IMR-90 (cell line): Measurements from ENCODE around the gene KATNBL1. TPM values are rescaled to one million over a fixed set of nuclear protein-coding genes. Genes with fewer than 3 reads are reported as not detected.

Experiments used
- ATAC-seq: fragments of 200-7000 bp; cut with Tn5 transposase; 2 replicates; pipeline ENCODE4 v1.9.1; 2020; ENCODE audit warnings: low read depth, mild to moderate bottlenecking, moderate library complexity
- BruUV-seq: library from RNA; stranded (reverse); fragments of 400-500 nt; replicated peaks from 2 replicates; lab custom pipeline; 2021; lab: Mats Ljungman, UMichigan
- CTCF ChIA-PET: fragments of 300-600 bp; formaldehyde crosslinking; extraction: SDS; loops from one replicate; lab custom pipeline; 2021; ENCODE audit warnings: antibody characterized with exemption; lab: Yijun Ruan, JAX
- POLR2A ChIA-PET: fragments of 300-600 bp; sonication (Branson Sonifier 250); formaldehyde crosslinking; loops from one replicate; lab custom pipeline; 2022; ENCODE audit warnings: antibody characterized with exemption; ENCODE audit not compliant: unreplicated experiment; lab: Charles Lee
- DNase-seq: peaks from one replicate; pipeline ENCODE4 v3.0.0; 2013
- H2AFZ ChIP-seq: replicated peaks from 2 replicates; pipeline ENCODE3; 2013; ENCODE audit warnings: low read length, mild to moderate bottlenecking; ENCODE audit not compliant: poor library complexity
- H2AK5ac ChIP-seq: 2 replicates; pipeline ENCODE4 v1.6.1; 2013; ENCODE audit warnings: low read depth, low read length, inconsistent platforms
- H2AK9ac ChIP-seq: replicated peaks from 2 replicates; pipeline ENCODE3; 2013; ENCODE audit warnings: mild to moderate bottlenecking, low read depth, low read length, moderate library complexity; ENCODE audit not compliant: poor library complexity
- H2BK120ac ChIP-seq: 2 replicates; pipeline ENCODE4 v1.6.1; 2013; ENCODE audit warnings: low read depth, low read length, inconsistent platforms
- H2BK15ac ChIP-seq: 3 replicates; pipeline ENCODE4 v1.6.1; 2013; ENCODE audit warnings: low read depth, low read length, inconsistent platforms
- H2BK20ac ChIP-seq: 2 replicates; pipeline ENCODE4 v1.6.1; 2013; ENCODE audit warnings: low read depth, mild to moderate bottlenecking, inconsistent platforms, low read length, moderate library complexity
- H2BK5ac ChIP-seq: 2 replicates; pipeline ENCODE4 v1.6.1; 2013; ENCODE audit warnings: mild to moderate bottlenecking, low read depth, low read length, inconsistent platforms; ENCODE audit not compliant: poor library complexity, severe bottlenecking
- H3K14ac ChIP-seq: replicated peaks from 2 replicates; pipeline ENCODE4 v1.6.1; 2013; ENCODE audit warnings: low read depth, low read length, inconsistent platforms
- H3K18ac ChIP-seq: 2 replicates; pipeline ENCODE4 v1.6.1; 2013; ENCODE audit warnings: low read depth, low read length, control low read depth
- H3K23ac ChIP-seq: 2 replicates; pipeline ENCODE4 v1.6.1; 2013; ENCODE audit warnings: low read depth, low read length, inconsistent platforms
- H3K27ac ChIP-seq: 2 replicates; pipeline ENCODE4 v1.5.1; 2013; ENCODE audit warnings: mild to moderate bottlenecking, control low read depth, low read length; ENCODE audit not compliant: insufficient read depth
- H3K27me3 ChIP-seq: 2 replicates; pipeline ENCODE4 v1.6.1; 2013; ENCODE audit warnings: low read length; ENCODE audit not compliant: control insufficient read depth, insufficient read depth
- H3K36me3 ChIP-seq: 2 replicates; pipeline ENCODE4 v1.6.1; 2013; ENCODE audit warnings: low read length, mixed read lengths; ENCODE audit not compliant: control insufficient read depth, insufficient read depth
- H3K4ac ChIP-seq: 2 replicates; pipeline ENCODE4 v1.6.1; 2013; ENCODE audit warnings: low read depth, low read length, inconsistent platforms
- H3K4me1 ChIP-seq: 2 replicates; pipeline ENCODE4 v1.6.1; 2013; ENCODE audit warnings: low read length, mixed read lengths; ENCODE audit not compliant: control insufficient read depth, insufficient read depth
- H3K4me2 ChIP-seq: 2 replicates; pipeline ENCODE4 v1.6.1; 2013; ENCODE audit warnings: low read depth, mild to moderate bottlenecking, control low read depth, low read length, moderate library complexity
- H3K4me3 ChIP-seq: 2 replicates; pipeline ENCODE4 v1.5.1; 2013; ENCODE audit warnings: low read depth, mild to moderate bottlenecking, control low read depth, low read length, moderate library complexity; ENCODE audit not compliant: insufficient read depth
- H3K56ac ChIP-seq: 2 replicates; pipeline ENCODE4 v1.6.1; 2013; ENCODE audit warnings: low read length, inconsistent platforms; ENCODE audit not compliant: insufficient read depth; ENCODE audit errors: extremely low read depth
- H3K79me1 ChIP-seq, 2 experiments: 2 replicates each; pipeline ENCODE4 v1.6.1; 2013; ENCODE audit warnings: low read length in 2 of 2, inconsistent platforms in 1 of 2, low read depth in 1 of 2
- H3K9ac ChIP-seq: 2 replicates; pipeline ENCODE4 v1.6.1; 2013; ENCODE audit warnings: low read depth, low read length, control low read depth
- H3K9me1 ChIP-seq: 2 replicates; pipeline ENCODE4 v1.6.1; 2013; ENCODE audit warnings: low read length, inconsistent platforms; ENCODE audit not compliant: insufficient read depth
- H3K9me3 ChIP-seq: 2 replicates; pipeline ENCODE4 v1.6.1; 2013; ENCODE audit warnings: low read length; ENCODE audit not compliant: control insufficient read depth, insufficient read depth
- H4K20me1 ChIP-seq: 2 replicates; pipeline ENCODE4 v1.6.1; 2013; ENCODE audit warnings: low read length, inconsistent platforms; ENCODE audit not compliant: insufficient read depth
- H4K5ac ChIP-seq: 2 replicates; pipeline ENCODE4 v1.6.1; 2013; ENCODE audit warnings: mild to moderate bottlenecking, low read depth, low read length, control low read depth
- H4K8ac ChIP-seq, 2 experiments: 2 replicates each; pipeline ENCODE4 v1.6.1; 2013; ENCODE audit warnings: low read depth in 2 of 2, low read length in 2 of 2, control low read depth in 1 of 2, inconsistent platforms in 1 of 2
- H4K91ac ChIP-seq: 2 replicates; pipeline ENCODE4 v1.6.1; 2013; ENCODE audit warnings: low read depth, low read length, inconsistent platforms; ENCODE audit not compliant: insufficient read depth
- CEBPB ChIP-seq: IDR thresholded peaks from 2 replicates; pipeline ENCODE4 v1.6.1; 2012; ENCODE audit warnings: low read depth, low read length, improper control_type of control experiment
- CHD1 ChIP-seq: IDR thresholded peaks from 2 replicates; pipeline ENCODE4 v1.6.1; 2012; ENCODE audit warnings: low read depth, low read length, improper control_type of control experiment
- MXI1 ChIP-seq: IDR thresholded peaks from 2 replicates; pipeline ENCODE4 v1.6.1; 2012; ENCODE audit warnings: low read depth, mild to moderate bottlenecking, low read length, moderate library complexity, borderline replicate concordance
- RAD21 ChIP-seq: IDR thresholded peaks from 2 replicates; pipeline ENCODE4 v1.6.1; 2012; ENCODE audit warnings: low read length, improper control_type of control experiment
- WGBS, 2 experiments: methylation state at CpG; one replicate each; pipeline versions ENCODE4 v1.1.5 to v1.1.7; 2013; ENCODE audit warnings: missing lambda C conversion rate in 2 of 2; ENCODE audit not compliant: insufficient read length in 1 of 2; ENCODE audit errors: extremely low coverage in 2 of 2; 5-methylcytosine and 5-hydroxymethylcytosine counted together
- dilution Hi-C: fragments of 300-500 bp; cut with HindIII; formaldehyde crosslinking; loops from one replicate; pipeline ENCODE4 v1.14.3; 2018; ENCODE audit warnings: low sequenced_read_pairs; ENCODE audit not compliant: unreplicated experiment
- in situ Hi-C: fragments of 300-500 bp; cut with MboI; formaldehyde crosslinking; loops from 3 replicates; pipeline ENCODE4 v1.14.3; 2019; ENCODE audit warnings: low sequenced_read_pairs, inconsistent platforms, mixed read lengths
- intact Hi-C: fragments of 100-400 bp; cut with micrococcal nuclease; formaldehyde crosslinking; loops from 2 replicates; pipeline ENCODE4 v1.10.0; 2022
- polyA plus RNA-seq, 3 experiments: library from polyadenylated mRNA; depleted of rRNA; stranded (reverse); fragments of >200 nt; gene quantifications; 2 replicates each; pipeline ENCODE4 v1.2.3, GENCODE V29; 2012; ENCODE audit warnings: low replicate concordance in 1 of 3
- total RNA-seq: library from RNA; depleted of rRNA; stranded (reverse); fragments of >200 nt; gene quantifications from 2 replicates; pipeline ENCODE4 v1.2.3, GENCODE V29; 2012
- TF ChIP-seq, protein P1 (sequence below): conservative IDR thresholded peaks from 2 replicates; pipeline ENCODE4 v1.5.1; 2012; ENCODE audit warnings: mild to moderate bottlenecking, low read depth, low read length, improper control_type of control experiment
- TF ChIP-seq, protein P2 (sequence below): fragments of 150-350 bp; IDR thresholded peaks from 2 replicates; pipeline ENCODE4 v1.6.1; 2016; ENCODE audit warnings: low read depth, mild to moderate bottlenecking, low read length, moderate library complexity, borderline replicate concordance
- TF ChIP-seq, protein P3 (sequence below): fragments of 150-350 bp; IDR thresholded peaks from 2 replicates; pipeline ENCODE4 v1.6.1; 2017; ENCODE audit warnings: mild to moderate bottlenecking, antibody characterized with exemption, low read length, low read depth

The KATNBL1 gene
- total and polyA plus RNA-seq, 2 of the 4 experiments (the other 2 are of a cell fraction), result 17.1 to 24.0 TPM

DNA sequence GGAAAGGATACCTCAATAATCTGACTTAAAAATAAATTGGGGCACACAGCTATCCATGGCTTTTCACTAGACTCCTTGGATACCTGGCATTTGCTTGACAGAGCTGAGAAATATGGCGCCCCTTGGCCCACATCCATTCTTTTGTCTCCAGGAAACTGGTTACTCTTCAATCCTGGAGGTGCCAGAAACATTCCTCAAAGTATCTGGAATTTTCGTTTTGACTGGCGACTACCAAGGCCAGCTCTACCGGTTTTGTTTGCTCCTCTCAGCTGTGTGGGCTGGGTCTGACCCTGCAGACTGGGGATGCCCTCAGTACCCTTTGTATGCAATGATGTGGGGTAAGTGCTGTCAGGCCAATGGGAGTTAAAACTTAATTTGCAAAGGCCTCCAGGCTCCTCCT, 27.0 kb downstream of the KATNBL1 start:
- Histone ChIP-seq H2AK5ac (no peak overlapping the region), H2BK20ac (no peak overlapping the region), H3K36me3 (peaks cover 2% of the 10 kb centered on the region; the same call in 1 of the 2 replicates), H2AFZ (no peak overlapping the region), H3K9ac (no peak overlapping the region), H3K14ac (no peak overlapping the region), H3K56ac (no peak overlapping the region), H3K79me1 (peaks cover 29 to 50% of the 10 kb centered on the region in 2 experiments), H3K4me3 (no peak overlapping the region), H2BK15ac (no peak overlapping the region), H3K9me3 (no peaks in the 10 kb centered on the region), H3K18ac (no peak overlapping the region), H3K27ac (no peak overlapping the region), H4K5ac (no peak overlapping the region), H2AK9ac (no peak overlapping the region), H4K91ac (no peak overlapping the region), H4K8ac (no peak overlapping the region), H2BK120ac (no peak overlapping the region), H3K9me1 (no peaks in the 10 kb centered on the region; the same call in 1 of the 2 replicates), H4K20me1 (peaks cover 34% of the 10 kb centered on the region), H3K23ac (0 out of 2 replicates have a peak overlapping the region, but pooled peaks have one; percentile 19), H3K4me1 (no peaks in the 10 kb centered on the region), H2BK5ac (no peak overlapping the region), H3K27me3 (no peaks in the 10 kb centered on the region), H3K4me2 (no peak overlapping the region), H3K4ac (no peak overlapping the region)
- ATAC-seq (no peak), DNase-seq (no peak)
- BruUV-seq, result no TSS peak
- intact Hi-C loops (no loop called here), in situ Hi-C loops (no loop called here), dilution Hi-C loops (no loop called here)
- TF ChIP-seq CHD1 (no peak), MXI1 (no peak), CEBPB (no peak), RAD21 (no peak)
- TF ChIP-seq, protein P1, sequence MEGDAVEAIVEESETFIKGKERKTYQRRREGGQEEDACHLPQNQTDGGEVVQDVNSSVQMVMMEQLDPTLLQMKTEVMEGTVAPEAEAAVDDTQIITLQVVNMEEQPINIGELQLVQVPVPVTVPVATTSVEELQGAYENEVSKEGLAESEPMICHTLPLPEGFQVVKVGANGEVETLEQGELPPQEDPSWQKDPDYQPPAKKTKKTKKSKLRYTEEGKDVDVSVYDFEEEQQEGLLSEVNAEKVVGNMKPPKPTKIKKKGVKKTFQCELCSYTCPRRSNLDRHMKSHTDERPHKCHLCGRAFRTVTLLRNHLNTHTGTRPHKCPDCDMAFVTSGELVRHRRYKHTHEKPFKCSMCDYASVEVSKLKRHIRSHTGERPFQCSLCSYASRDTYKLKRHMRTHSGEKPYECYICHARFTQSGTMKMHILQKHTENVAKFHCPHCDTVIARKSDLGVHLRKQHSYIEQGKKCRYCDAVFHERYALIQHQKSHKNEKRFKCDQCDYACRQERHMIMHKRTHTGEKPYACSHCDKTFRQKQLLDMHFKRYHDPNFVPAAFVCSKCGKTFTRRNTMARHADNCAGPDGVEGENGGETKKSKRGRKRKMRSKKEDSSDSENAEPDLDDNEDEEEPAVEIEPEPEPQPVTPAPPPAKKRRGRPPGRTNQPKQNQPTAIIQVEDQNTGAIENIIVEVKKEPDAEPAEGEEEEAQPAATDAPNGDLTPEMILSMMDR, result no peak
- TF ChIP-seq, protein P2, sequence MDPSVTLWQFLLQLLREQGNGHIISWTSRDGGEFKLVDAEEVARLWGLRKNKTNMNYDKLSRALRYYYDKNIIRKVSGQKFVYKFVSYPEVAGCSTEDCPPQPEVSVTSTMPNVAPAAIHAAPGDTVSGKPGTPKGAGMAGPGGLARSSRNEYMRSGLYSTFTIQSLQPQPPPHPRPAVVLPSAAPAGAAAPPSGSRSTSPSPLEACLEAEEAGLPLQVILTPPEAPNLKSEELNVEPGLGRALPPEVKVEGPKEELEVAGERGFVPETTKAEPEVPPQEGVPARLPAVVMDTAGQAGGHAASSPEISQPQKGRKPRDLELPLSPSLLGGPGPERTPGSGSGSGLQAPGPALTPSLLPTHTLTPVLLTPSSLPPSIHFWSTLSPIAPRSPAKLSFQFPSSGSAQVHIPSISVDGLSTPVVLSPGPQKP, result no peak
- TF ChIP-seq, protein P3, sequence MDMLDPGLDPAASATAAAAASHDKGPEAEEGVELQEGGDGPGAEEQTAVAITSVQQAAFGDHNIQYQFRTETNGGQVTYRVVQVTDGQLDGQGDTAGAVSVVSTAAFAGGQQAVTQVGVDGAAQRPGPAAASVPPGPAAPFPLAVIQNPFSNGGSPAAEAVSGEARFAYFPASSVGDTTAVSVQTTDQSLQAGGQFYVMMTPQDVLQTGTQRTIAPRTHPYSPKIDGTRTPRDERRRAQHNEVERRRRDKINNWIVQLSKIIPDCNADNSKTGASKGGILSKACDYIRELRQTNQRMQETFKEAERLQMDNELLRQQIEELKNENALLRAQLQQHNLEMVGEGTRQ, result no peak
- WGBS, 2 experiments, result 72% methylated on average over 3 of the region's 4 CpGs; no CpG with 5 or more reads in 1 of the 2 experiments
- CTCF ChIA-PET, result no interaction called here
- POLR2A ChIA-PET, result no interaction called here
